IMR-90 (cell line): ENCODE data around the gene STK10. TPM values are rescaled to one million over a fixed set of nuclear protein-coding genes. Genes with fewer than 3 reads are reported as not detected.

Source experiments
- ATAC-seq: fragments of 200-7000 bp; cut with Tn5 transposase; 2 replicates; pipeline ENCODE4 v1.9.1; 2020; ENCODE audit warnings: low read depth, mild to moderate bottlenecking, moderate library complexity
- BruUV-seq: library from RNA; stranded (reverse); fragments of 400-500 nt; replicated peaks from 2 replicates; lab custom pipeline; 2021; lab: Mats Ljungman, UMichigan
- CTCF ChIA-PET: fragments of 300-600 bp; formaldehyde crosslinking; extraction: SDS; loops from one replicate; lab custom pipeline; 2021; ENCODE audit warnings: antibody characterized with exemption; lab: Yijun Ruan, JAX
- POLR2A ChIA-PET: fragments of 300-600 bp; sonication (Branson Sonifier 250); formaldehyde crosslinking; loops from one replicate; lab custom pipeline; 2022; ENCODE audit warnings: antibody characterized with exemption; ENCODE audit not compliant: unreplicated experiment; lab: Charles Lee
- DNase-seq: peaks from one replicate; pipeline ENCODE4 v3.0.0; 2013
- H2AFZ ChIP-seq: replicated peaks from 2 replicates; pipeline ENCODE3; 2013; ENCODE audit warnings: low read length, mild to moderate bottlenecking; ENCODE audit not compliant: poor library complexity
- H2AK5ac ChIP-seq: 2 replicates; pipeline ENCODE4 v1.6.1; 2013; ENCODE audit warnings: low read depth, low read length, inconsistent platforms
- H2AK9ac ChIP-seq: replicated peaks from 2 replicates; pipeline ENCODE3; 2013; ENCODE audit warnings: mild to moderate bottlenecking, low read depth, low read length, moderate library complexity; ENCODE audit not compliant: poor library complexity
- H2BK120ac ChIP-seq: 2 replicates; pipeline ENCODE4 v1.6.1; 2013; ENCODE audit warnings: low read depth, low read length, inconsistent platforms
- H2BK15ac ChIP-seq: 3 replicates; pipeline ENCODE4 v1.6.1; 2013; ENCODE audit warnings: low read depth, low read length, inconsistent platforms
- H2BK20ac ChIP-seq: 2 replicates; pipeline ENCODE4 v1.6.1; 2013; ENCODE audit warnings: low read depth, mild to moderate bottlenecking, inconsistent platforms, low read length, moderate library complexity
- H2BK5ac ChIP-seq: 2 replicates; pipeline ENCODE4 v1.6.1; 2013; ENCODE audit warnings: mild to moderate bottlenecking, low read depth, low read length, inconsistent platforms; ENCODE audit not compliant: poor library complexity, severe bottlenecking
- H3K14ac ChIP-seq: replicated peaks from 2 replicates; pipeline ENCODE4 v1.6.1; 2013; ENCODE audit warnings: low read depth, low read length, inconsistent platforms
- H3K18ac ChIP-seq: 2 replicates; pipeline ENCODE4 v1.6.1; 2013; ENCODE audit warnings: low read depth, low read length, control low read depth
- H3K23ac ChIP-seq: 2 replicates; pipeline ENCODE4 v1.6.1; 2013; ENCODE audit warnings: low read depth, low read length, inconsistent platforms
- H3K27ac ChIP-seq: 2 replicates; pipeline ENCODE4 v1.5.1; 2013; ENCODE audit warnings: mild to moderate bottlenecking, control low read depth, low read length; ENCODE audit not compliant: insufficient read depth
- H3K27me3 ChIP-seq: 2 replicates; pipeline ENCODE4 v1.6.1; 2013; ENCODE audit warnings: low read length; ENCODE audit not compliant: control insufficient read depth, insufficient read depth
- H3K36me3 ChIP-seq: 2 replicates; pipeline ENCODE4 v1.6.1; 2013; ENCODE audit warnings: low read length, mixed read lengths; ENCODE audit not compliant: control insufficient read depth, insufficient read depth
- H3K4ac ChIP-seq: 2 replicates; pipeline ENCODE4 v1.6.1; 2013; ENCODE audit warnings: low read depth, low read length, inconsistent platforms
- H3K4me1 ChIP-seq: 2 replicates; pipeline ENCODE4 v1.6.1; 2013; ENCODE audit warnings: low read length, mixed read lengths; ENCODE audit not compliant: control insufficient read depth, insufficient read depth
- H3K4me2 ChIP-seq: 2 replicates; pipeline ENCODE4 v1.6.1; 2013; ENCODE audit warnings: low read depth, mild to moderate bottlenecking, control low read depth, low read length, moderate library complexity
- H3K4me3 ChIP-seq: 2 replicates; pipeline ENCODE4 v1.5.1; 2013; ENCODE audit warnings: low read depth, mild to moderate bottlenecking, control low read depth, low read length, moderate library complexity; ENCODE audit not compliant: insufficient read depth
- H3K56ac ChIP-seq: 2 replicates; pipeline ENCODE4 v1.6.1; 2013; ENCODE audit warnings: low read length, inconsistent platforms; ENCODE audit not compliant: insufficient read depth; ENCODE audit errors: extremely low read depth
- H3K79me1 ChIP-seq, 2 experiments: 2 replicates each; pipeline ENCODE4 v1.6.1; 2013; ENCODE audit warnings: low read length in 2 of 2, inconsistent platforms in 1 of 2, low read depth in 1 of 2
- H3K9ac ChIP-seq: 2 replicates; pipeline ENCODE4 v1.6.1; 2013; ENCODE audit warnings: low read depth, low read length, control low read depth
- H3K9me1 ChIP-seq: 2 replicates; pipeline ENCODE4 v1.6.1; 2013; ENCODE audit warnings: low read length, inconsistent platforms; ENCODE audit not compliant: insufficient read depth
- H3K9me3 ChIP-seq: 2 replicates; pipeline ENCODE4 v1.6.1; 2013; ENCODE audit warnings: low read length; ENCODE audit not compliant: control insufficient read depth, insufficient read depth
- H4K20me1 ChIP-seq: 2 replicates; pipeline ENCODE4 v1.6.1; 2013; ENCODE audit warnings: low read length, inconsistent platforms; ENCODE audit not compliant: insufficient read depth
- H4K5ac ChIP-seq: 2 replicates; pipeline ENCODE4 v1.6.1; 2013; ENCODE audit warnings: mild to moderate bottlenecking, low read depth, low read length, control low read depth
- H4K8ac ChIP-seq, 2 experiments: 2 replicates each; pipeline ENCODE4 v1.6.1; 2013; ENCODE audit warnings: low read depth in 2 of 2, low read length in 2 of 2, control low read depth in 1 of 2, inconsistent platforms in 1 of 2
- H4K91ac ChIP-seq: 2 replicates; pipeline ENCODE4 v1.6.1; 2013; ENCODE audit warnings: low read depth, low read length, inconsistent platforms; ENCODE audit not compliant: insufficient read depth
- BHLHE40 ChIP-seq: fragments of 150-350 bp; IDR thresholded peaks from 2 replicates; pipeline ENCODE4 v1.6.1; 2016; ENCODE audit warnings: mild to moderate bottlenecking, low read depth, low read length
- CEBPB ChIP-seq: IDR thresholded peaks from 2 replicates; pipeline ENCODE4 v1.6.1; 2012; ENCODE audit warnings: low read depth, low read length, improper control_type of control experiment
- CHD1 ChIP-seq: IDR thresholded peaks from 2 replicates; pipeline ENCODE4 v1.6.1; 2012; ENCODE audit warnings: low read depth, low read length, improper control_type of control experiment
- CTCF ChIP-seq: conservative IDR thresholded peaks from 2 replicates; pipeline ENCODE4 v1.5.1; 2012; ENCODE audit warnings: mild to moderate bottlenecking, low read depth, low read length, improper control_type of control experiment
- FOS ChIP-seq: fragments of 150-350 bp; IDR thresholded peaks from 2 replicates; pipeline ENCODE4 v1.6.1; 2016; ENCODE audit warnings: low read depth, low read length
- MAFK ChIP-seq: IDR thresholded peaks from 2 replicates; pipeline ENCODE4 v1.6.1; 2012; ENCODE audit warnings: low read depth, low read length, improper control_type of control experiment
- MAZ ChIP-seq: IDR thresholded peaks from 2 replicates; pipeline ENCODE4 v1.6.1; 2012; ENCODE audit warnings: low read depth, mild to moderate bottlenecking, low read length, improper control_type of control experiment, moderate library complexity, borderline replicate concordance
- MXI1 ChIP-seq: IDR thresholded peaks from 2 replicates; pipeline ENCODE4 v1.6.1; 2012; ENCODE audit warnings: low read depth, mild to moderate bottlenecking, low read length, moderate library complexity, borderline replicate concordance
- NFE2L2 ChIP-seq: fragments of 150-350 bp; IDR thresholded peaks from 2 replicates; pipeline ENCODE4 v1.6.1; 2016; ENCODE audit warnings: low read depth, mild to moderate bottlenecking, low read length
- POLR2A ChIP-seq: IDR thresholded peaks from 2 replicates; pipeline ENCODE4 v1.6.1; 2012; ENCODE audit warnings: mild to moderate bottlenecking, low read depth, low read length
- RAD21 ChIP-seq: IDR thresholded peaks from 2 replicates; pipeline ENCODE4 v1.6.1; 2012; ENCODE audit warnings: low read length, improper control_type of control experiment
- RCOR1 ChIP-seq: IDR thresholded peaks from 2 replicates; pipeline ENCODE4 v1.6.1; 2012; ENCODE audit warnings: mild to moderate bottlenecking, low read length, improper control_type of control experiment; ENCODE audit not compliant: insufficient replicate concordance
- RFX5 ChIP-seq: IDR thresholded peaks from 2 replicates; pipeline ENCODE4 v1.8.0; 2012; ENCODE audit warnings: low read depth, mild to moderate bottlenecking, low read length, moderate library complexity
- SMC3 ChIP-seq: fragments of 150-350 bp; IDR thresholded peaks from 2 replicates; pipeline ENCODE4 v1.6.1; 2016; ENCODE audit warnings: low read depth, mild to moderate bottlenecking, antibody characterized with exemption, low read length, moderate library complexity
- WGBS, 2 experiments: methylation state at CpG; one replicate each; pipeline versions ENCODE4 v1.1.5 to v1.1.7; 2013; ENCODE audit warnings: missing lambda C conversion rate in 2 of 2; ENCODE audit not compliant: insufficient read length in 1 of 2; ENCODE audit errors: extremely low coverage in 2 of 2; 5-methylcytosine and 5-hydroxymethylcytosine counted together
- dilution Hi-C: fragments of 300-500 bp; cut with HindIII; formaldehyde crosslinking; loops from one replicate; pipeline ENCODE4 v1.14.3; 2018; ENCODE audit warnings: low sequenced_read_pairs; ENCODE audit not compliant: unreplicated experiment
- in situ Hi-C: fragments of 300-500 bp; cut with MboI; formaldehyde crosslinking; loops from 3 replicates; pipeline ENCODE4 v1.14.3; 2019; ENCODE audit warnings: low sequenced_read_pairs, inconsistent platforms, mixed read lengths
- intact Hi-C: fragments of 100-400 bp; cut with micrococcal nuclease; formaldehyde crosslinking; loops from 2 replicates; pipeline ENCODE4 v1.10.0; 2022
- polyA plus RNA-seq, 3 experiments: library from polyadenylated mRNA; depleted of rRNA; stranded (reverse); fragments of >200 nt; gene quantifications; 2 replicates each; pipeline ENCODE4 v1.2.3, GENCODE V29; 2012; ENCODE audit warnings: low replicate concordance in 1 of 3
- total RNA-seq: library from RNA; depleted of rRNA; stranded (reverse); fragments of >200 nt; gene quantifications from 2 replicates; pipeline ENCODE4 v1.2.3, GENCODE V29; 2012
- TF ChIP-seq, protein P1 (sequence below): fragments of 150-350 bp; IDR thresholded peaks from 2 replicates; pipeline ENCODE4 v1.6.1; 2017; ENCODE audit warnings: mild to moderate bottlenecking, antibody characterized with exemption, low read length, low read depth
- TF ChIP-seq, protein P2 (sequence below): fragments of 150-350 bp; IDR thresholded peaks from 2 replicates; pipeline ENCODE4 v1.6.1; 2016; ENCODE audit warnings: low read depth, mild to moderate bottlenecking, low read length, moderate library complexity, borderline replicate concordance

STK10 gene
- total and polyA plus RNA-seq, 2 of the 4 experiments (the other 2 are of a cell fraction) = 15.4 to 18.5 TPM

GRCh38 chr5:172015346-172015745 lies 172.7 kb downstream of the STK10 start:
- Histone ChIP-seq H2AK5ac (no peak overlapping the region), H3K4me2 (no peak overlapping the region), H3K9me3 (no peaks in the 10 kb centered on the region), H2BK20ac (no peak overlapping the region), H2BK5ac (no peak overlapping the region), H3K36me3 (no peaks in the 10 kb centered on the region), H3K4me3 (no peak overlapping the region), H3K9ac (no peak overlapping the region), H2AFZ (no peak overlapping the region), H2AK9ac (no peak overlapping the region), H3K4ac (no peak overlapping the region), H3K18ac (no peak overlapping the region), H4K8ac (no peak overlapping the region), H4K91ac (no peak overlapping the region), H4K5ac (no peak overlapping the region), H2BK120ac (no peak overlapping the region), H2BK15ac (no peak overlapping the region), H3K27me3 (no peaks in the 10 kb centered on the region), H3K56ac (no peak overlapping the region), H3K4me1 (no peaks in the 10 kb centered on the region), H4K20me1 (no peaks in the 10 kb centered on the region), H3K27ac (no peak overlapping the region), H3K9me1 (no peaks in the 10 kb centered on the region), H3K14ac (no peak overlapping the region), H3K23ac (no peak overlapping the region), H3K79me1 (no peaks in the 10 kb centered on the region)
- no TSS peak for BruUV-seq
- WGBS, 2 experiments = 67% methylated on average over 1 of the region's 4 CpGs; no CpG with 5 or more reads in 1 of the 2 experiments
- CTCF ChIA-PET = no interaction called here
- intact Hi-C loops = no loop called here
- no peak for DNase-seq
- in situ Hi-C loops = no loop called here
- TF ChIP-seq MXI1 (no peak), CHD1 (no peak), RAD21 (no peak), SMC3 (no peak), BHLHE40 (no peak), MAZ (no peak), NFE2L2 (no peak), MAFK (no peak), RCOR1 (no peak), CEBPB (no peak), CTCF (no peak), FOS (no peak), POLR2A (no peak), RFX5 (no peak)
- TF ChIP-seq, protein P1, sequence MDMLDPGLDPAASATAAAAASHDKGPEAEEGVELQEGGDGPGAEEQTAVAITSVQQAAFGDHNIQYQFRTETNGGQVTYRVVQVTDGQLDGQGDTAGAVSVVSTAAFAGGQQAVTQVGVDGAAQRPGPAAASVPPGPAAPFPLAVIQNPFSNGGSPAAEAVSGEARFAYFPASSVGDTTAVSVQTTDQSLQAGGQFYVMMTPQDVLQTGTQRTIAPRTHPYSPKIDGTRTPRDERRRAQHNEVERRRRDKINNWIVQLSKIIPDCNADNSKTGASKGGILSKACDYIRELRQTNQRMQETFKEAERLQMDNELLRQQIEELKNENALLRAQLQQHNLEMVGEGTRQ = no peak
- TF ChIP-seq, protein P2, sequence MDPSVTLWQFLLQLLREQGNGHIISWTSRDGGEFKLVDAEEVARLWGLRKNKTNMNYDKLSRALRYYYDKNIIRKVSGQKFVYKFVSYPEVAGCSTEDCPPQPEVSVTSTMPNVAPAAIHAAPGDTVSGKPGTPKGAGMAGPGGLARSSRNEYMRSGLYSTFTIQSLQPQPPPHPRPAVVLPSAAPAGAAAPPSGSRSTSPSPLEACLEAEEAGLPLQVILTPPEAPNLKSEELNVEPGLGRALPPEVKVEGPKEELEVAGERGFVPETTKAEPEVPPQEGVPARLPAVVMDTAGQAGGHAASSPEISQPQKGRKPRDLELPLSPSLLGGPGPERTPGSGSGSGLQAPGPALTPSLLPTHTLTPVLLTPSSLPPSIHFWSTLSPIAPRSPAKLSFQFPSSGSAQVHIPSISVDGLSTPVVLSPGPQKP = no peak
- POLR2A ChIA-PET = no interaction called here
- ATAC-seq = no peak
- dilution Hi-C loops = no loop called here
